ENCODE data around the gene IL26.

GRCh38 chr12:68234140-68234539 lies 8.5 kb upstream of the IL26 start:
- TF ChIP-seq POLR2A (IDR thresholded peaks at IDR 0.05) (no peak), CTCF (IDR thresholded peaks at IDR 0.05) (no peak)
